Skin epidermis (tissue), 12 donors: ENCODE results near the gene ABHD2.
"Not testable (repeated sequence)": the region's sequence is repeated elsewhere in the genome, so short reads cannot be mapped to it uniquely, and the experiment has no call there.

Experiments used
- H3K27ac ChIP-seq, 21 experiments: fragments of 200-600 bp; sonication (generic) in 11 of 21; one replicate each; pipeline ENCODE4 v1.5.0; 2020; ENCODE audit warnings: mild to moderate bottlenecking in 3 of 21, inconsistent platforms in 2 of 21, moderate library complexity in 2 of 21
- H3K4me3 ChIP-seq, 7 experiments: fragments of 200-600 bp; sonication (generic) in 2 of 7; one replicate each; pipeline ENCODE4 v1.5.0; 2020; ENCODE audit warnings: inconsistent platforms in 2 of 7, mild to moderate bottlenecking in 2 of 7, moderate library complexity in 1 of 7

ABHD2 gene

DNA sequence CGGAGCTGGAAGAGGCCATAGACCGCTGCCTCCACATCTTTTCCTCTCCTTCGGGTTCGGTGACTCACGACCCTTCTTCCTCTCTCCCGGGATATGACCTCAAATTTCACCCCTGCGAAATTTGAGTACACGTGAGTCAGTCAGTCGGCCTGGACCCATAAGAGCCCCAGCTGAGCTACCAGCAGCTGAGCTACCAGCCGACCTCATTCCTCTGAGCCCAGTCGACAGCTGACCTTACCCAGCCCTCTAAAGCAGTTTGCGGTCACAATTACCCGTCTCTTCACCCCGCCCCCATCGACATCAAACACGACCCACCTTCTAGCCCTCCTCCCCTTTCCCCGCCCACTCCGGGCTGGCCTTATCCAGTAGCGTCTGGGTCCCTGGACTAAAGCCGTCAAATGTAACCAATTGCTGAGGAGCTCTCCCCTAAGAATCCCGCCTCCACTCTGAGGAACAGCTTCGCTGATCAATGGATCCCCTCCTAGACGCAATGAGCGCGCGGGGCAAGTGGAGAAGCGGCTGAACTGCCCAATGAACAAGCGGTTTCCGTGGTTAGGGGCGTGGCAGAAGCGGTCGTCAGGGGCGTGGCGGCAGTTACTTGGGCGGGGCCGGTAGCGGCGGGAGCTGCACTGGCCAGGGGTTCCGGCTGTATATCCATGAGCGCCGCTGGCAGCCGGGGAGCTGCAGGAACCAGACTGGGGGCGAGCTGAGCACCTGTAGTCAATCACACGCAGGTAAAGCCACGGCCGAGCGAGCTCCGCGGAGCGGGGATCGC lies at the start of gene ABHD2:
Gene ABHD2 (plus strand): TSS at position 627 of the 775 bp plus-strand sequence. CDS start 27,872 bp downstream, outside the sequence.
- Histone ChIP-seq H3K4me3 (peak within 1 kb of the TSS; percentile 63 to 91 (median 72)), H3K27ac (peak within 1 kb of the TSS; percentile 61 to 94 (median 86))

DNA sequence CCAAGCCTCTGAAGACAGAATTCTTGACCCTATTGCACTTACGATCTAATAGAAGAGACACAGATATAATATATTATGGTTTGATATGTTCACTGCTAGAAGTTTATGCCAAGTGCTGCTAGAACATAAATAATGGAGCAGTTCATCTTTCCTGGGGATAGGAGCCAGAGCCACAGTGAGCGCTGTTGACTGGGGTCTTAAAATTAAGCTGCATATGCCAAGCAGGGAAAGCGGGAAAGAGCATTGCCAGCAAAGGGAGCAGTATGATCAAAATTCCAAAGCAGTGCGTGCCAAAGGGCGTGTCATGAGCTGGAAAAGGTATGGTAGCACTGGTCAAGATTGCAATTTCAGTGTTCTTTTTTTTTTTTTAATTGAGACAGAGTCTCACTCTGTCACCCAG lies 49.1 kb upstream of the ABHD2 start:
- H3K27ac ChIP-seq: no peak overlapping the region
- no peak overlapping the region for H3K4me3 ChIP-seq

GRCh38 chr15:89041507-89041906 lies 46.7 kb upstream of the ABHD2 start:
- Histone ChIP-seq H3K4me3 (no peak overlapping the region), H3K27ac (no peak overlapping the region)

DNA sequence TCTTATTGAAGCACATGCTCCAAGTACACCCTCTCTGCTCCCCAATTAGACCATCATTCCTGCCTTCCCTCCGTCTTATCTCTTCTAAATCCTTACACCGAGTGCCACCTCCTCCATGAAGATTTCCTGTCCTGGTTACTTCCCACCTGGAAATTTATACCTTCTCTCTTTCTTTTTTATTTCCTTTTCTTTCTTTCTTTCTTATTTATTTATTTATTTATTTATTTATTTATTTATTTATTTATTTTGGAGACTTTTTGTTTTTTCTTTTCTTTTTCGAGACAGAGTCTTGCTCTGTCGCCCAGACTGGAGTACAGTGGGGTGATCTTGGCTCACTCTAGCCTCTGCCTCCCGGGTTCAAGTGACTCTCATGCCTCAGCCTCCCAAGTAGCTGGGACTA lies 45.9 kb upstream of the ABHD2 start:
- no peak overlapping the region for H3K27ac ChIP-seq
- H3K4me3 ChIP-seq: no peak overlapping the region

DNA sequence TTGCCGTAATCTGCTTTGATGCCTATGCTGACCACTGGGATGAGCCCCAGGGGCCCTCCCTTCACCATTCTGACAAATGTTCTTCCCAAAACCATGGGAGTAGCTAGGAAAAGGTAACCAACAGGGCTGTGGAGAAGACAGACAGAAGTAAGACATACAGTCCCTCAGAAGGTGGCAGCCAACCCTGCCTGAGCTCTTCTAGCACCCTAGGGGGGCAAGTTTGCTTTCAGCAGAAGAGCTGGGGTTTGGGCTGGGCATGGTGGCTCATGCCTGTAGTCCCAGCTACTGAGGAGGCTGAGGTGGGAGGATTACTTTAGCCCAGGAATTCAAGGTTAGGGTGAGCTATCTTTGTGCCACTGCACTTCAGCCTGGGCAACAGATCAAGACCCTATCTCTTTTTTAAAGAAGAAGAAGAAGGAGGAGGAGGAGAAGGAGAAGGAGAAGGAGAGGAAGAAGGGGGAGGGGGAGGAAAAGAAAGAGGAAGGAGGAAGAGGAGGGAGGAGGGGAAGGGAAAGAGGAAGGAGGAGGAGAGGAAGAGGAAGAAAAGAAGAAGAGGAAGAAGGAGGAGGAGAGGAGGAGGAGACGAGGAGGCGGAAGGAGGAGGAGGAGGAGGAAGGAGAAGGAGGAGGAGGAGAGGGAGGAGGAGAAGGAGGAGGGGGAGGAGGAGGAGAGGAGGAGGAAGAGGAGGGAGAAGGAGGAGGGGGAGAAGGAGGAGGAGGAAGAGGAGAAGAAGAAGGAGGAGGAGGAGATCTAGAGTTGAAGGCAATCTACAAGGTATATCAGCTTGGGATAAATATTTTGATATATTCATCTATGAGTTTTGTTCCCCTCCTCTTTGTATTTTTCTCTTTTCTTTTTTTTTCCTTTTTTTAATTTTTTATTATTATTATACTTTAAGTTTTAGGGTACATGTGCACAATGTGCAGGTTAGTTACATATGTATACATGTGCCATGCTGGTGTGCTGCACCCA lies 44.9 kb upstream of the ABHD2 start:
- H3K4me3 ChIP-seq: no peak overlapping the region
- no peak overlapping the region for H3K27ac ChIP-seq

DNA sequence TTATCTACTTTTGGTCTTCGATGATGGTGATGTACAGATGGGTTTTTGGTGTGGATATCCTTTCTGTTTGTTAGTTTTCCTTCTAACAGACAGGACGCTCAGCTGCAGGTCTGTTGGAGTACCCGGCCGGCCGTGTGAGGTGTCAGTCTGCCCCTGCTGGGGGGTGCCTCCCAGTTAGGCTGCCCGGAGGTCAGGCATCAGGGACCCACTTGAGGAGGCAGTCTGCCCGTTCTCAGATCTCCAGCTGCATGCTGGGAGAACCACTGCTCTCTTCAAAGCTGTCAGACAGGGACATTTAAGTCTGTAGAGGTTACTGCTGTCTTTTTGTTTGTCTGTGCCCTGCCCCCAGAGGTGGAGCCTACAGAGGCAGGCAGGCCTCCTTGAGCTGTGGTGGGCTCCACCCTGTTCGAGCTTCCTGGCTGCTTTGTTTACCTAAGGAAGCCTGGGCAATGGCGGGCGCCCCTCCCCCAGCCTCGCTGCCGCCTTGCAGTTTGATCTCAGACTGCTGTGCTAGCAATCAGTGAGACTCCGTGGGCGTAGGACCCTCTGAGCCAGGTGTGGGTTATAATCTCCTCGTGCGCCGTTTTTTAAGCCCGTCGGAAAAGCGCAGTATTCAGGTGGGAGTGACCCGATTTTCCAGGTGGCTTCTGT lies 39.1 kb upstream of the ABHD2 start:
- H3K4me3 ChIP-seq, H3K27ac ChIP-seq: not testable (repeated sequence)

GRCh38 chr15:89051875-89052274 lies 36.4 kb upstream of the ABHD2 start:
- H3K4me3 ChIP-seq: no peak overlapping the region
- H3K27ac ChIP-seq: peak overlapping the region in 7 of 21 experiments; percentile 4 to 47 (median 33)

DNA sequence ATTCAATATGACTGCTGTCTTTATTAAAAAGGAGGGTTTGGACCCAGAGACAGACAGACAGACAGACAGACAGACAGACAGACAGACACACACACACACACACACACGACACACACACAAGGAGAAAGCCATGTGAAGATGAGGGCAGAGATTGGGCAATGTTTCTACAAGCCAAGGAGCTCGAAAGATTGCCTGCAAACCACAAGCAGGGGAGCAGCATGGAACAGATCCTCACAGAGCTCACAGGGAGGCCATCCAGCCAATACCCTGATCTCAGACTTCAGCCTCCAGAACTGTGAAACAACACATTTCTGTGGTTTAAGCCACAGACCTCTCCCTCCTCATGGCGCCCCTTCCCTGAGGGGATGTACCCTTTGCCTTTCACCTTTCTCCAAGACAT lies 35.8 kb upstream of the ABHD2 start:
- peak overlapping the region in 7 of 21 experiments; percentile 4 to 43 (median 29) for H3K27ac ChIP-seq
- H3K4me3 ChIP-seq: no peak overlapping the region

GRCh38 chr15:89054873-89055272 lies 33.4 kb upstream of the ABHD2 start:
- Histone ChIP-seq H3K4me3 (no peak overlapping the region), H3K27ac (no peak overlapping the region)

DNA sequence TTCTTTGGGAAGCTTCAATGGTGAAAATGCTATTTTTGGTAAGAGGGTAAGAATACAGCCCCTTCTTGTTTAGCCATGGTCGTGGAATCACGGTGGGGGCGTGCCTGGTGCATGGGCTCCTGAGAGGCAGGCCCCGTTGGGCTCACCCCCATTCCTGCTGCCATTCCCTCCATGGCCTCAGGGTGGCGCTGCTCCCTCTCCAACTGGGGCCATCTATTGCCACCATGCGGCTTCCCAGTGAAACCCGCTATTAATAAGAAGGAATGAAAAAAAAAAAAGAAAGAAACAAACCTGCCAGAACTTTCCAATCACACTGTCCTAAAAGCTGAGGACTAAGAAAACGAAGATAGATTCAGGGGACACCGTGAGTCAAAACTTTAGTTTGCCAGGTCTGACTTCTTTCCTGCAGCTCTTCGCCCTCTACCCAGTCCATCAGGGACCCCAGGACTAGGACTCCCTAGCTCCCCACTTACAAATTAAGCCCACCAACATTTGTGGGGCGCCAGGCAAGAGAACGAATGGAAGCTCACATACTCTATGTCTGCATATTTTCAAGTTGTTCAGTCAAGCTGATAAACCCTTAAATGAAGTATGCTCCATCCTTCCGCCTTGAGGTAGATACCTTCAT lies 30.6 kb upstream of the ABHD2 start:
- H3K4me3 ChIP-seq: no peak overlapping the region
- H3K27ac ChIP-seq: no peak overlapping the region

- H3K27ac ChIP-seq: no peak overlapping the region
- no peak overlapping the region for H3K4me3 ChIP-seq
These were observed 29.9 kb upstream of the ABHD2 start for GRCh38 chr15:89058376-89058775.

DNA sequence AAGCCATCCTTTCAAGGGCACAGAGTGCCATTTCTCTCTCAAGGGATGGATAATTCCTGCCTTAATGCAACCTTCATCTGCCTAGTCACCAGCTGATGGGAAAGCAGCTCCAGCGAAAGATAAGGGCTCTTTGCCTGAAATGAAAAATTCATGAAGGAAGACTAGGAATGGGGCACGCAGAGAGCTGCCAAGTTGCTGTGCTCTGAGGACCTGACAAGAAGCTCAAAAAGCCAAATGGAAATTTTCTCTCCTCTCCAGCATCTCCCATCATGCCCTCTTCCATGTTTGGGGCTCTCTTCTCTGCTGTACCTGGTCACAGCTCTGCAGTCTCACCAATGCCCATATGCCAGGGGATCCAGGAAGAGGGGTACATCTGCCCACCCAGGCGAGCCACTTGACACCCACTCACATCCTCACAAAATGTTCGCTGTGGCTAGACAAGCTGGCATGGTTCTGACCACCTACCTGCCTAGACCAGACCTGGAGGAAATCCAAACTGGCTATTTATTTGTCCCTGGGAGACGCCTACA lies 29.3 kb upstream of the ABHD2 start:
- no peak overlapping the region for H3K27ac ChIP-seq
- H3K4me3 ChIP-seq: no peak overlapping the region

DNA sequence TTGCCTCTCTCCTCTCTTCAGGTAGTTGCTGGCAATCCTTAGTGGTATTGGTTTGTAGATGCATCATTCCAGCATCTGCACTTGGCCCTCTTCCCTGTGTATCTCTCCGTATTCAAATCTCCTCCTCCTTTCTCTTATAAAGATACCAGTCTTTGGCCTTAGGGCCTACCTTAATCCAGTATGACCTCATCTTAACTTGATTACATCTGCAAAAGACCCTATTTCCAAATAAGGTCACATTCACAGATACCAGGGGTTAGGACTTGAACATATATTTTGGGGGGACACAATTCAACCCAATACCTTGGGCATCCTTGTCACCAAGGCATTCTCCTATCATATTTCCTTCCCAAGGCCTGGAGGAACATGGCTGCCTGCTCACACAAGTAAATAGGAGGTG lies 22.0 kb upstream of the ABHD2 start:
- Histone ChIP-seq H3K27ac (peak overlapping the region in 4 of 21 experiments; percentile 36 to 81 (median 74)), H3K4me3 (no peak overlapping the region)

DNA sequence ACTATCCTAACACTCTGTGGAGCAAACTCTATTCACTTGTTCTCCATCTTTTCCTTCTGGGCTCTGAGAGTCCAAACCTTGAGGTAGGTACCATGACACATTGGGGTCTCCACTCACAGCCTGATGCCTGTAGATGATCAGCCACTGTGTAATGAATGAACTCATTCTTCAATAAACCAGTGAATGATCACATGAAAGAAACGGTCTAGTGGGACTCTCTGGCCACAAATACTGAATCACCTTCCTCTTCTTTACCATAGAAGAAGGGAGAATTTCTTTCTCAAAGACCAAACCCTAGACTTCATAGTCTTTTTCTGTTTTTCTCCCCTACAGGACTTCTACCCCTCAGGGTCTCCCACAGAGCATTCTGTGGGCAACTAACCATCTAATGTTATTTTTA lies 20.5 kb upstream of the ABHD2 start:
- Histone ChIP-seq H3K27ac (peak overlapping the region in 9 of 21 experiments; percentile 29 to 81 (median 59)), H3K4me3 (no peak overlapping the region)

- Histone ChIP-seq H3K27ac (peak overlapping the region in 9 of 21 experiments; percentile 26 to 81 (median 59)), H3K4me3 (no peak overlapping the region)
These were observed 19.9 kb upstream of the ABHD2 start for GRCh38 chr15:89068325-89068784.

- Histone ChIP-seq H3K4me3 (no peak overlapping the region), H3K27ac (peak overlapping the region in 1 of 21 experiments; percentile 7)
These were observed 17.8 kb upstream of the ABHD2 start for GRCh38 chr15:89070197-89071124.

- H3K4me3 ChIP-seq: no peak overlapping the region
- no peak overlapping the region for H3K27ac ChIP-seq
These were observed 16.8 kb upstream of the ABHD2 start for GRCh38 chr15:89071471-89071870.

DNA sequence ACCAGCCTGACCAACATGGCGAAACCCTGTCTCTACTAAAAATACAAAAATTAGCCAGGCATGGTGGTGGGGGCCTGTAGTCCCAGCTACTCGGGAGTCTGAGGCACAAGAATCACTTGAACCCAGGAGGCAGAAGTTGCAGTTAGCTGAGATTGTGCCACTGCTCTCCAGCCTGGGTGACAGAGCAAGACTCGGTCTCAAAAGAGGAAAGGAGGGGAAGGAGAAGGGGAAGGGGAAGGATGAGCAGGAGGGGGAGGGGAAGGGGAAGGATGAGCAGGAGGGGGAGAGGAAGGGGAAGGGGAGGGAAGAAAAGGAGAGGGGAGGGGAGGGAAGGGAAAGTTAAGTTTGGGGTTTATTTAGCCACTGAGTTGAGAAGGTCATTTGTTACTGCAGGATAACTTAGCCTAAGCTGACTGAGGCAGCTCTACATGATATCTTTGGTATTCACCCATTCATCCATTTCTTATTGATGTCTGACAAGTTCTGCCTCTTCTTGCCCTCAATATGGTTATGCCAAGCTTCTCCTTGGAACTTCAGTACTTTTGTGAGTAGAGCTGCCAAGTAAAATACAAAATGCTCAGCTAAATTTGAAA lies 15.9 kb upstream of the ABHD2 start:
- no peak overlapping the region for H3K4me3 ChIP-seq
- no peak overlapping the region for H3K27ac ChIP-seq
